ENCODE measurements around the gene RPL19. TPM values are rescaled to one million over a fixed set of nuclear protein-coding genes. Genes with fewer than 3 reads are reported as not detected.

RPL19 gene
- total RNA-seq, 2 donors from 2014 or later, result 1,315 to 2,278 TPM

GRCh38 chr17:39218906-39219305 lies 18.8 kb downstream of the RPL19 start:
- H3K27me3 ChIP-seq (replicated peaks; ENCODE audit: insufficient read depth), result no peaks in the 10 kb centered on the region
- H3K9me3 ChIP-seq, result no peaks in the 10 kb centered on the region
- ATAC-seq (ENCODE audit: insufficient number of reproducible peaks, low FRiP score, low read depth) (no peak), DNase-seq (ENCODE audit: low spot score) (no peak)
- H3K4me1 ChIP-seq (ENCODE audit: control insufficient read depth in 1 of 2, low read depth in 2 of 2), result peaks cover 14 to 78% of the 10 kb centered on the region in 2 donors
- H3K27ac ChIP-seq, result peak overlapping the region; percentile 56 to 81
- H3K36me3 ChIP-seq, result peaks cover 2% of the 10 kb centered on the region
- H3K4me3 ChIP-seq, result no peak overlapping the region
- TF ChIP-seq, protein P1, sequence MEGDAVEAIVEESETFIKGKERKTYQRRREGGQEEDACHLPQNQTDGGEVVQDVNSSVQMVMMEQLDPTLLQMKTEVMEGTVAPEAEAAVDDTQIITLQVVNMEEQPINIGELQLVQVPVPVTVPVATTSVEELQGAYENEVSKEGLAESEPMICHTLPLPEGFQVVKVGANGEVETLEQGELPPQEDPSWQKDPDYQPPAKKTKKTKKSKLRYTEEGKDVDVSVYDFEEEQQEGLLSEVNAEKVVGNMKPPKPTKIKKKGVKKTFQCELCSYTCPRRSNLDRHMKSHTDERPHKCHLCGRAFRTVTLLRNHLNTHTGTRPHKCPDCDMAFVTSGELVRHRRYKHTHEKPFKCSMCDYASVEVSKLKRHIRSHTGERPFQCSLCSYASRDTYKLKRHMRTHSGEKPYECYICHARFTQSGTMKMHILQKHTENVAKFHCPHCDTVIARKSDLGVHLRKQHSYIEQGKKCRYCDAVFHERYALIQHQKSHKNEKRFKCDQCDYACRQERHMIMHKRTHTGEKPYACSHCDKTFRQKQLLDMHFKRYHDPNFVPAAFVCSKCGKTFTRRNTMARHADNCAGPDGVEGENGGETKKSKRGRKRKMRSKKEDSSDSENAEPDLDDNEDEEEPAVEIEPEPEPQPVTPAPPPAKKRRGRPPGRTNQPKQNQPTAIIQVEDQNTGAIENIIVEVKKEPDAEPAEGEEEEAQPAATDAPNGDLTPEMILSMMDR (IDR thresholded peaks at IDR 0.05), result no peak

GRCh38 chr17:39219647-39220154 lies 19.6 kb downstream of the RPL19 start:
- Histone ChIP-seq H3K36me3 (peaks cover 2% of the 10 kb centered on the region), H3K4me1 (ENCODE audit: control insufficient read depth in 1 of 2, low read depth in 2 of 2) (peaks cover 14 to 81% of the 10 kb centered on the region in 2 donors), H3K27ac (peak overlapping the region; percentile 56 to 81), H3K27me3 (replicated peaks; ENCODE audit: insufficient read depth) (no peaks in the 10 kb centered on the region), H3K4me3 (no peak overlapping the region), H3K9me3 (no peaks in the 10 kb centered on the region)
- DNase-seq (ENCODE audit: low spot score) (no peak), ATAC-seq (ENCODE audit: insufficient number of reproducible peaks, low FRiP score, low read depth) (no peak)
- TF ChIP-seq, protein P1 (IDR thresholded peaks at IDR 0.05), result no peak

GRCh38 chr17:39221572-39221971 lies 21.5 kb downstream of the RPL19 start:
- ATAC-seq (ENCODE audit: insufficient number of reproducible peaks, low FRiP score, low read depth) (no peak), DNase-seq (ENCODE audit: low spot score) (no peak)
- no peaks in the 10 kb centered on the region for H3K36me3 ChIP-seq
- H3K27ac ChIP-seq, result peak overlapping the region; percentile 56 to 79
- TF ChIP-seq, protein P1 (IDR thresholded peaks at IDR 0.05), result no peak
- no peaks in the 10 kb centered on the region for H3K9me3 ChIP-seq
- no peak overlapping the region for H3K4me3 ChIP-seq
- H3K4me1 ChIP-seq (ENCODE audit: control insufficient read depth in 1 of 2, low read depth in 2 of 2), result peaks cover 21 to 87% of the 10 kb centered on the region in 2 donors
- no peaks in the 10 kb centered on the region for H3K27me3 ChIP-seq (replicated peaks; ENCODE audit: insufficient read depth)

DNA sequence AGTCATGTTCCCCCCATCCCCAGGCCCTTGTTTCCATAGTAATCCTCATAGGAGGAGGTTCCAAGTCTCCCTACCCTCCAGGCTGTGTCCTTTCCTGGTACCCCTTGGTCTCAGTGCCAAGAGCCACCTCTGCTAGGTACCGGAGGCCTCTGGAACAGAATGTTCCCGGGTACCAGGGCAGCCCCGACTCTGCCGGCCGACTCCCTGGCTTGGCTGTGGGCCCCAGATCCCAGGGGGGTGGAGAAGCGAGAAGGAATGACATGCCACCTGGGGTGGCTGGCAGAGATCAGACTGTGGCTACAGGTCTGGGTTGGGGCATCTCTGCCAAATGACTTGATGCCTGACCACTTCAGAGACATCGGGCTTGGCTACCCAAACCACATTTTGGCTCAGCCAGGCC lies 22.1 kb downstream of the RPL19 start:
- H3K4me1 ChIP-seq (ENCODE audit: control insufficient read depth in 1 of 2, low read depth in 2 of 2), result peaks cover 21 to 82% of the 10 kb centered on the region in 2 donors
- H3K27ac ChIP-seq, result peak overlapping the region; percentile 56 to 79

DNA sequence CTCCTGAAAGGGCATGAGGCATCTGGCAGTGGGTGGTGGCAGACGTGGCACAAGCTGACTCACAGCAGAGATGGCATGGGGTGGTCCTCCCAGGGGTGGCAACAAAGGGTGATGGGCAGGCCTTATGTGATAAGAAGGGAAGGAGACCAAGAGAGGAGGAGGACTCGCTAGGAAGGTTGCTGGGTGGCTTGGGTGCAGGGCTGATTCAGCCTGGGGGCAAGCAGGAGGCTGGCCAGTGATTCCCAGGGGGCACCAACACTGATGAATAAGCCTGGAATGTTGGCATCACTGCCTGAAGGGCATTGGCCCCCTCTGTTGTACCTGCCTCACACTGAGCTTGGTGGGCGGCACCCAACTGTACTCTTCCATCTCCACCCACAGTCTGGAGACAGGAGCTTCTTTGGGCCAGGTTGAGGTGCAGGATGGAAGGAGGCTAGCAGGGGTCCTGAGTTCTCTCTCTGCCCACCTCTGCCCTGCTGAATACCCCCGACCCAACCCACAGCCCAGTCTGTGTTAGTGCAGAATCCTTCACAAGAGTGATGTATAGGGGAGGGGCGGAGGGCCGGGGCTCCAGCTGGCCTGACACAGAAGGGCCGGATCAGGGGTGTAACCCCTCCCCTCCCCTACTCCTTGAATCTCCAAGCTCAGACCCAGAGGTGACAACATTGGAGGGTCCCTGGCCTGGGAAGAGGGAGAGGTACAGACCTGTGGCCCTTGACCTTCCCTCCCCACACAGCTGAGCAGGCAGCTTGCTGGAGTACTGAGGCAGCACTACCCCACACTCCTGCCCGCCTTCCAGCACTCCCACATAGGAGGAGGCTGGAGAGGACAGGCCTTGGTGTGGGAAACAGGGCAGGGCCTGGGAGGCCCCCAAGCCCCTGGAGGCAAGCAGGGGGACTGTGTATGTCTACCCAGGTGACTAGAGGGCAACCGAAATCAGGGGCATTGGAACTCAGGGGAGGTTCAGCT lies 23.1 kb downstream of the RPL19 start:
- TF ChIP-seq, protein P1 (IDR thresholded peaks at IDR 0.05), result no peak
- ATAC-seq (ENCODE audit: insufficient number of reproducible peaks, low FRiP score, low read depth), result peak; percentile 30
- Histone ChIP-seq H3K36me3 (no peaks in the 10 kb centered on the region), H3K9me3 (no peaks in the 10 kb centered on the region), H3K4me1 (ENCODE audit: control insufficient read depth in 1 of 2, low read depth in 2 of 2) (peaks cover 21 to 72% of the 10 kb centered on the region in 2 donors), H3K4me3 (peak overlapping the region; percentile 21), H3K27ac (peak overlapping the region; percentile 79 to 81), H3K27me3 (replicated peaks; ENCODE audit: insufficient read depth) (no peaks in the 10 kb centered on the region)
- no peak for DNase-seq (ENCODE audit: low spot score)

More for the DNA sequence above, 22.1 kb downstream of the RPL19 start:
- Histone ChIP-seq H3K36me3 (no peaks in the 10 kb centered on the region), H3K4me3 (no peak overlapping the region), H3K9me3 (no peaks in the 10 kb centered on the region), H3K27me3 (replicated peaks; ENCODE audit: insufficient read depth) (no peaks in the 10 kb centered on the region)
- TF ChIP-seq, protein P1 (IDR thresholded peaks at IDR 0.05), result no peak
- DNase-seq (ENCODE audit: low spot score), result no peak
- no peak for ATAC-seq (ENCODE audit: insufficient number of reproducible peaks, low FRiP score, low read depth)

Data from thoracic aorta (tissue), 2 donors.